GM19372 (cell line): ENCODE measurements around the gene CLDN20.
A peak's percentile ranks its signal among the peaks of the same experiment; 100 is the strongest.

Experiments used
- ATAC-seq: cut with Tn5 transposase; IDR thresholded peaks from one replicate; pipeline ENCODE4 v1.9.1; 2021; ENCODE audit warnings: mild to moderate bottlenecking, low read depth, moderate library complexity; ENCODE audit not compliant: unreplicated experiment

The CLDN20 gene

GRCh38 chr6:155244434-155244833 is 19.4 kb upstream of the CLDN20 start:
- ATAC-seq: no peak

- no peak for ATAC-seq
These were observed 18.6 kb upstream of the CLDN20 start for GRCh38 chr6:155245193-155245592.

- ATAC-seq: no peak
These were observed 18.0 kb upstream of the CLDN20 start for GRCh38 chr6:155245831-155246230.

GRCh38 chr6:155246825-155247224 is 17.0 kb upstream of the CLDN20 start:
- ATAC-seq: no peak

- ATAC-seq: no peak
These were observed 16.2 kb upstream of the CLDN20 start for GRCh38 chr6:155247618-155248007.

GRCh38 chr6:155248008-155249001 is 15.5 kb upstream of the CLDN20 start:
- ATAC-seq: peak; percentile 71

- ATAC-seq: no peak
These were observed 13.0 kb upstream of the CLDN20 start for GRCh38 chr6:155250701-155251381.

GRCh38 chr6:155252581-155252980 is 11.2 kb upstream of the CLDN20 start:
- ATAC-seq: no peak

- no peak for ATAC-seq
These were observed 10.5 kb upstream of the CLDN20 start for GRCh38 chr6:155253337-155253736.

GRCh38 chr6:155254139-155254538 is 9.7 kb upstream of the CLDN20 start:
- ATAC-seq: no peak

- no peak for ATAC-seq
These were observed 7.6 kb upstream of the CLDN20 start for GRCh38 chr6:155256122-155256795.

- no peak for ATAC-seq
These were observed 6.0 kb upstream of the CLDN20 start for GRCh38 chr6:155257796-155258195.

GRCh38 chr6:155259204-155259603 is 4.6 kb upstream of the CLDN20 start:
- ATAC-seq: no peak

- ATAC-seq: no peak
These were observed 3.9 kb upstream of the CLDN20 start for GRCh38 chr6:155259897-155260296.

- no peak for ATAC-seq
These were observed 3.1 kb upstream of the CLDN20 start for GRCh38 chr6:155260686-155261085.

GRCh38 chr6:155261111-155261900 is 2.5 kb upstream of the CLDN20 start:
- no peak for ATAC-seq

GRCh38 chr6:155262655-155263054 is 1.2 kb upstream of the CLDN20 start:
- ATAC-seq: no peak

- no peak for ATAC-seq
These were observed 994 bp downstream of the CLDN20 start for GRCh38 chr6:155264693-155265320.

GRCh38 chr6:155265843-155266535 is 2.2 kb downstream of the CLDN20 start:
- ATAC-seq: no peak
